Measurements from ENCODE around the gene CD300H.
A peak's percentile ranks its signal among the peaks of the same experiment; 100 is the strongest.

CD300H gene

GRCh38 chr17:74547736-74548135 is 19.6 kb downstream of the CD300H start:
- DNase-seq: no peak

GRCh38 chr17:74547264-74547663 is 20.0 kb downstream of the CD300H start:
- no peak for DNase-seq

GRCh38 chr17:74546586-74546985 is 20.7 kb downstream of the CD300H start:
- no peak for DNase-seq

- no peak for DNase-seq
These were observed 21.5 kb downstream of the CD300H start, which contains the start of gene CD300C for GRCh38 chr17:74545843-74546230. Gene CD300C, minus strand, starts transcription at chr17:74546115. Its CDS starts 333 bp downstream, at chr17:74545782.

GRCh38 chr17:74544991-74545842 is 22.1 kb downstream of the CD300H start:
- no peak for DNase-seq

GRCh38 chr17:74543891-74544760 is 23.2 kb downstream of the CD300H start:
- no peak for DNase-seq

- no peak for DNase-seq
These were observed 23.9 kb downstream of the CD300H start for GRCh38 chr17:74543406-74543805.

- DNase-seq: no peak
These were observed 24.5 kb downstream of the CD300H start for GRCh38 chr17:74542727-74543383.

GRCh38 chr17:74542166-74542565 is 25.1 kb downstream of the CD300H start:
- DNase-seq: no peak

- DNase-seq: no peak
These were observed 25.9 kb downstream of the CD300H start for GRCh38 chr17:74541176-74542111.

GRCh38 chr17:74539281-74539820 is 28.0 kb downstream of the CD300H start:
- no peak for DNase-seq

- no peak for DNase-seq
These were observed 30.4 kb downstream of the CD300H start for GRCh38 chr17:74536890-74537289.

- peak; percentile 53 for DNase-seq
These were observed 35.2 kb downstream of the CD300H start for GRCh38 chr17:74532115-74532514.

GRCh38 chr17:74531231-74531761 is 36.0 kb downstream of the CD300H start, which contains the start of gene CD300LB:
Gene CD300LB, minus strand, starts transcription at chr17:74531475. Its CDS starts 125 bp downstream, at chr17:74531350.
- peak; percentile 32 for DNase-seq

- no peak for DNase-seq
These were observed 36.5 kb downstream of the CD300H start for GRCh38 chr17:74530831-74531150.

GRCh38 chr17:74529243-74529642 is 38.1 kb downstream of the CD300H start:
- peak; percentile 33 for DNase-seq

GRCh38 chr17:74528491-74529199 is 38.7 kb downstream of the CD300H start:
- DNase-seq: peak; percentile 15

GRCh38 chr17:74527756-74528155 is 39.6 kb downstream of the CD300H start:
- DNase-seq: peak; percentile 21

GRCh38 chr17:74527081-74527480 is 40.2 kb downstream of the CD300H start:
- DNase-seq: peak; percentile 26

- DNase-seq: no peak
These were observed 40.6 kb downstream of the CD300H start for GRCh38 chr17:74526681-74527080.

GRCh38 chr17:74525781-74526288 is 41.5 kb downstream of the CD300H start:
- peak; percentile 32 for DNase-seq

Measured in activated CD8-positive, alpha-beta memory T cell treated with anti-CD3 and anti-CD28 coated beads for 24 hours (primary cell).